Measurements from ENCODE around the gene EBP. TPM values are rescaled to one million over a fixed set of nuclear protein-coding genes. Genes with fewer than 3 reads are reported as not detected.

EBP gene
- total and polyA plus RNA-seq, 2 donors (not counting 3 experiments of a cell fraction or from before 2014, with no cell fraction given), result 102 to 183 TPM

DNA sequence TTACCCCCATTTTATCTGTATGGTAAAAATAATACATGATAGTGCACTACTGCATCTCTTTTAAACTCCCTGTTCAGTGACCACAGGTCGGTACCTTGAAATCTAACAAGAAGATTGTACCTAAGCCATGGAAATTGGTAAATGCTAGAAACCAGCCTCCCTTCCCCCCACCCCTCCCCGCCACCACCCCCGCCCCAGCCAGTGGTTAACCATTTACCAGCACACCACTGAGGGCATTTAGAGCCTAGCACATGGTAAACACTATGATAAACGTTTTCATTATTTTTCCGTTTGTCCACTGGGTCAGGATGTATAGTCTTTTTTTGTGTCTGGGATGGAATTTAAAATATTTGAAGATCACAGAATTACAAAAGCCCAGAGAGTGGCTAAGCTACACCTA is 46.3 kb upstream of the EBP start:
- Histone ChIP-seq H3K9me3 (replicated peaks; ENCODE audit: control insufficient read depth, insufficient read depth, low read length) (no peaks in the 10 kb centered on the region), H3K36me3 (ENCODE audit: control insufficient read depth in 2 of 2, extremely low read depth in 1 of 2, insufficient read depth in 2 of 2, low read length in 2 of 2) (no peaks in the 10 kb centered on the region), H3K27ac (ENCODE audit: insufficient read depth, low read depth, low read length) (peak overlapping the region; percentile 56), H3K9ac (replicated peaks; ENCODE audit: extremely low read depth, insufficient read depth, low read length) (peak overlapping the region; percentile 91), H3K9me1 (replicated peaks; ENCODE audit: control insufficient read depth, extremely low read depth, insufficient read depth, low read length) (no peaks in the 10 kb centered on the region), H4K20me1 (replicated peaks; ENCODE audit: control insufficient read depth, extremely low read depth, insufficient read depth, low read length) (no peaks in the 10 kb centered on the region), H3K4me3 (replicated peaks in 1 of 3; ENCODE audit: insufficient read depth in 1 of 3, low read depth in 1 of 3, low read length in 3 of 3) (peak overlapping the region; percentile 71 to 91 (median 88)), H3K4me2 (ENCODE audit: insufficient read depth, low read length) (peak overlapping the region; percentile 88), H3K27me3 (ENCODE audit: control insufficient read depth in 2 of 2, insufficient read depth in 2 of 2, low read length in 2 of 2) (no peaks in the 10 kb centered on the region), H3K4me1 (ENCODE audit: control insufficient read depth, extremely low read depth, insufficient read depth, low read length) (peaks cover 6% of the 10 kb centered on the region), H2AFZ (ENCODE audit: low read depth, low read length) (peak overlapping the region; percentile 77), H3K79me2 (ENCODE audit: control insufficient read depth, insufficient read depth, low read length) (peaks cover 34% of the 10 kb centered on the region)
- ChIA-PET POLR2A (no interaction called here), CTCF (interaction anchor here (1.2 kb wide), 1 partner anchor 65 kb away, joined by 4 read pairs; the partner anchor contains the start of gene TBC1D25)
- TF ChIP-seq GATA2 (IDR thresholded peaks at IDR 0.05; ENCODE audit: insufficient read depth, insufficient read length, low read depth, low read length), result no peak
- TF ChIP-seq FOS (IDR thresholded peaks at IDR 0.05; ENCODE audit: borderline replicate concordance, insufficient read depth, low read length), result no peak
- TF ChIP-seq JUN (IDR thresholded peaks at IDR 0.05; ENCODE audit: borderline replicate concordance, insufficient read depth, insufficient read length, low read depth), result no peak
- TF ChIP-seq, protein P1, sequence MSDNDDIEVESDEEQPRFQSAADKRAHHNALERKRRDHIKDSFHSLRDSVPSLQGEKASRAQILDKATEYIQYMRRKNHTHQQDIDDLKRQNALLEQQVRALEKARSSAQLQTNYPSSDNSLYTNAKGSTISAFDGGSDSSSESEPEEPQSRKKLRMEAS (IDR thresholded peaks at IDR 0.05; ENCODE audit: insufficient read depth, insufficient read length), result no peak
- TF ChIP-seq MYC (IDR thresholded peaks at IDR 0.05; ENCODE audit: low read depth, low read length), result no peak
- FAIRE-seq, result no peak
- no peak for DNase-seq (ENCODE audit: low read depth, low spot score)
- intact Hi-C loops (cut with micrococcal nuclease), result loop anchor here (1.0 to 5.0 kb wide), 4 partner anchors 47 to 393 kb away; partner anchors contain the start of gene EBP
- BruUV-seq (replicated peaks), result no TSS peak
- dilution Hi-C loops (cut with MboI; ENCODE audit: extremely low pct_ligation_motif_present, low sequenced_read_pairs), result no loop called here

DNA sequence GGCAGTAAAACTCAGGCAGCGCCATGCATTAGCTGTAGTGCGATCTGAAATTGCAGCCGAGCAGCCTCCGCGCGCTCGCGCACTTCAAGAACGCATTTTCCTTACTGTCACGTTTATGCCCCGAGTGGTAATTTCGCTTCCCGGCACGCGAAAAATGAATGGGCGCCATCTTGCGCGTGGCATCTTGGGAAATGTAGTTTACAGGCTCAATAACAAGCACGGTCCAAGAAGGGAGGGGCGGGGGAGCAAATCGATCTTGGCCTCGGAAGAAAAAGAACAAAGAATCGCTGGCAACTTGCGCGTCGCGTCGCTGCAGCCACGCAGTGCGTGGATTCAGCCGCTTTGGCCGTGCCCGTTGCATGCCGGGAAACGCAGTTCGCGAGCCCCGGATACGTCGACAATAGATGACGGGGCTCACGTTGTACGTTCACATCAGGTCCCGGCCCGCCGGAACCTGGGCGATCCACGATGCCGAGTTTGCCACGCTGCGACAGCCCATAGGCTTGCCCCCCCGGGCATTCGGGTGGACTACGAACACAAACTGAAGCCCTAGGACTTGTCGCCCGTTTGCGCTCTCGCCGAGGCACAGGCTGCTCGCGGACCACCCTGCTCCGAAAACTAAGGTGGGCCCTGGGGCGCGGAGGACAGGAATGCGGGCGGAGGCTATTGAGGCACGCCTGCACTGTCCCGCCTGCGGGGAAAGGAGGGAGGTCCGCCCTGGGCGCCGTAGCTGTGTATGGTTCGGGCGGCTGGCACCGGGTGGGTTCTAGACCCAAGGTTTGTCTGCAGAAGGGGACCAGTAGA is 45.6 kb upstream of the EBP start, which contains the start of gene FTSJ1:
TSS of gene FTSJ1 (plus strand) at position 426 of the 804 bp plus-strand sequence. CDS start 1,849 bp downstream, outside the sequence.
- H4K20me1 ChIP-seq (replicated peaks; ENCODE audit: control insufficient read depth, extremely low read depth, insufficient read depth, low read length), result no peaks in the 10 kb centered on the region
- ChIA-PET CTCF (no interaction called here), POLR2A (no interaction called here)
- H3K9ac ChIP-seq (replicated peaks; ENCODE audit: extremely low read depth, insufficient read depth, low read length), result peak within 1 kb of the TSS; percentile 91
- BruUV-seq (replicated peaks), result TSS peak; percentile 74
- peak within 1 kb of the TSS; percentile 80 for H2AFZ ChIP-seq (ENCODE audit: low read depth, low read length)
- peak; percentile 92 for DNase-seq (ENCODE audit: low read depth, low spot score)
- no peaks in the 10 kb centered on the region for H3K9me3 ChIP-seq (replicated peaks; ENCODE audit: control insufficient read depth, insufficient read depth, low read length)
- H3K9me1 ChIP-seq (replicated peaks; ENCODE audit: control insufficient read depth, extremely low read depth, insufficient read depth, low read length), result no peaks in the 10 kb centered on the region
- peak within 1 kb of the TSS; percentile 88 for H3K4me2 ChIP-seq (ENCODE audit: insufficient read depth, low read length)
- peak within 1 kb of the TSS; percentile 56 for H3K27ac ChIP-seq (ENCODE audit: insufficient read depth, low read depth, low read length)
- intact Hi-C loops (cut with micrococcal nuclease), result loop anchor here (1.0 to 5.0 kb wide), 4 partner anchors 46 to 394 kb away; partner anchors contain the start of gene EBP
- H3K4me1 ChIP-seq (ENCODE audit: control insufficient read depth, extremely low read depth, insufficient read depth, low read length), result peaks cover 6% of the 10 kb centered on the region
- H3K79me2 ChIP-seq (ENCODE audit: control insufficient read depth, insufficient read depth, low read length), result peaks cover 34% of the 10 kb centered on the region
- peak within 1 kb of the TSS; percentile 76 to 91 (median 88) for H3K4me3 ChIP-seq (replicated peaks in 1 of 3; ENCODE audit: insufficient read depth in 1 of 3, low read depth in 1 of 3, low read length in 3 of 3)
- TF ChIP-seq JUN (IDR thresholded peaks at IDR 0.05; ENCODE audit: borderline replicate concordance, insufficient read depth, insufficient read length, low read depth) (no peak), POLR2A (IDR thresholded peaks at IDR 0.05; ENCODE audit: low read depth, low read length) (peak; percentile 68)
- H3K36me3 ChIP-seq (ENCODE audit: control insufficient read depth in 2 of 2, extremely low read depth in 1 of 2, insufficient read depth in 2 of 2, low read length in 2 of 2), result no peaks in the 10 kb centered on the region
- peak; percentile 98 for FAIRE-seq
- H3K27me3 ChIP-seq (ENCODE audit: control insufficient read depth in 2 of 2, insufficient read depth in 2 of 2, low read length in 2 of 2), result no peaks in the 10 kb centered on the region
- dilution Hi-C loops (cut with MboI; ENCODE audit: extremely low pct_ligation_motif_present, low sequenced_read_pairs), result no loop called here
